A549 (cell line): ENCODE results near the gene VIPR2. TPM values are rescaled to one million over a fixed set of nuclear protein-coding genes. Genes with fewer than 3 reads are reported as not detected.

ENCODE experiments used
- ATAC-seq, 2 experiments: fragments of 200-7000 bp in 1 of 2; fragments of >200 bp in 1 of 2; cut with Nextera tagmentation in 1 of 2; cut with Tn5 transposase in 1 of 2; 3 replicates each; pipeline versions ENCODE4 v1.8.0 to v1.9.1; 2018 to 2020; ENCODE audit warnings: mild to moderate bottlenecking in 1 of 2, moderate library complexity in 1 of 2
- CTCF ChIA-PET: fragments of 300-600 bp; sonication (Branson Sonifier 250); formaldehyde crosslinking; extraction: SDS; loops from one replicate; lab custom pipeline; 2021; ENCODE audit warnings: antibody characterized with exemption, inconsistent platforms; lab: Yijun Ruan, JAX
- POLR2A ChIA-PET: fragments of 350-600 bp; formaldehyde crosslinking; extraction: SDS; loops from one replicate; lab custom pipeline; 2021; ENCODE audit warnings: antibody characterized with exemption, inconsistent platforms; lab: Yijun Ruan, JAX
- DNase-seq, 2 experiments: peaks; one replicate each; pipeline versions ENCODE4 v3.0.0 to v3.0.0-alpha.2; 2011 to 2016; ENCODE audit warnings: low read depth in 1 of 2, low spot score in 1 of 2
- FAIRE-seq: peaks from 2 replicates; lab custom pipeline; 2011; peaks lifted over from hg19 to GRCh38; lab: Jason Lieb, UNC
- H3K27ac ChIP-seq, 2 experiments: fragments of >200 bp; sonication (Bioruptor Twin); formaldehyde crosslinking; 3 replicates each; pipeline ENCODE4 v1.5.1; 2016 to 2017
- H3K4me1 ChIP-seq: fragments of >200 bp; sonication (Bioruptor Twin); formaldehyde crosslinking; 3 replicates; pipeline ENCODE4 v1.6.1; 2016
- H3K4me2 ChIP-seq: fragments of >200 bp; sonication (Bioruptor Twin); formaldehyde crosslinking; 3 replicates; pipeline ENCODE4 v1.6.1; 2016
- H3K4me3 ChIP-seq: fragments of >200 bp; sonication (Bioruptor Twin); formaldehyde crosslinking; 3 replicates; pipeline ENCODE4 v1.5.1; 2016
- H3K9me3 ChIP-seq: fragments of >200 bp; sonication (Bioruptor Twin); formaldehyde crosslinking; 3 replicates; pipeline ENCODE4 v1.6.1; 2016
- CEBPB ChIP-seq, 2 experiments: fragments of >200 bp in 1 of 2; sonication (Bioruptor Twin) in 1 of 2; formaldehyde crosslinking in 1 of 2; IDR thresholded peaks; 2 replicates each; pipeline ENCODE4 v1.6.1; 2012 to 2016
- EHF ChIP-seq: fragments of 250-450 bp; sonication (Bioruptor Pico); IDR thresholded peaks from 2 replicates; pipeline ENCODE4 v1.5.0; 2020; ENCODE audit warnings: mild to moderate bottlenecking
- EP300 ChIP-seq, 2 experiments: fragments of >200 bp; sonication (Bioruptor Twin); formaldehyde crosslinking; IDR thresholded peaks; 2 replicates in 1 of 2; 3 replicates in 1 of 2; pipeline ENCODE4 v1.6.1; 2016 to 2017
- FOSB ChIP-seq: fragments of 250-450 bp; sonication (Bioruptor Pico); IDR thresholded peaks from 2 replicates; pipeline ENCODE4 v1.5.0; 2020; ENCODE audit warnings: mild to moderate bottlenecking, moderate library complexity
- FOSL2 ChIP-seq, 2 experiments: fragments of 450-650 bp in 1 of 2; fragments of >200 bp in 1 of 2; sonication (Bioruptor Twin) in 1 of 2; formaldehyde crosslinking; IDR thresholded peaks; 2 replicates each; pipeline versions ENCODE4 v1.5.0 to v1.6.1; 2016 to 2020; ENCODE audit warnings: mild to moderate bottlenecking in 1 of 2, moderate library complexity in 1 of 2
- FOXS1 ChIP-seq: fragments of 250-450 bp; sonication (Bioruptor Pico); IDR thresholded peaks from 2 replicates; pipeline ENCODE4 v1.5.0; 2020; ENCODE audit warnings: mild to moderate bottlenecking, moderate library complexity
- HEYL ChIP-seq: fragments of 250-450 bp; sonication (Bioruptor Pico); IDR thresholded peaks from 2 replicates; pipeline ENCODE4 v1.8.0; 2021; ENCODE audit warnings: mild to moderate bottlenecking, moderate library complexity
- HOXB13 ChIP-seq: fragments of 250-450 bp; sonication (Bioruptor Pico); IDR thresholded peaks from 2 replicates; pipeline ENCODE4 v1.5.0; 2020; ENCODE audit warnings: low read depth, mild to moderate bottlenecking, moderate library complexity
- HOXB5 ChIP-seq: fragments of 250-450 bp; sonication (Bioruptor Pico); IDR thresholded peaks from 2 replicates; pipeline ENCODE4 v1.5.0; 2020; ENCODE audit warnings: mild to moderate bottlenecking, moderate library complexity
- KDM5A ChIP-seq: fragments of 200-600 bp; sonication (generic); IDR thresholded peaks from 2 replicates; pipeline ENCODE4 v1.6.1; 2016; ENCODE audit warnings: antibody characterized with exemption, mild to moderate bottlenecking
- NR3C1 ChIP-seq: fragments of >200 bp; sonication (Bioruptor Twin); formaldehyde crosslinking; IDR thresholded peaks from 3 replicates; pipeline ENCODE4 v1.6.1; 2017
- PHF8 ChIP-seq: fragments of 200-600 bp; sonication (generic); IDR thresholded peaks from 2 replicates; pipeline ENCODE4 v1.6.1; 2016; ENCODE audit warnings: low read depth, mild to moderate bottlenecking, antibody characterized with exemption, moderate library complexity, borderline replicate concordance
- POLR2A ChIP-seq: IDR thresholded peaks from 2 replicates; pipeline ENCODE4 v1.6.1; 2012; ENCODE audit warnings: mild to moderate bottlenecking, low read length
- SMC3 ChIP-seq: fragments of >200 bp; sonication (Bioruptor Twin); formaldehyde crosslinking; IDR thresholded peaks from 3 replicates; pipeline ENCODE4 v1.6.1; 2018; ENCODE audit warnings: inconsistent platforms
- TP53 ChIP-seq: fragments of 250-450 bp; sonication (Bioruptor Pico); IDR thresholded peaks from 2 replicates; pipeline ENCODE4 v1.5.0; 2021; ENCODE audit warnings: mild to moderate bottlenecking, moderate library complexity
- ZSCAN20 ChIP-seq: fragments of 250-450 bp; sonication (Bioruptor Pico); IDR thresholded peaks from 2 replicates; pipeline ENCODE4 v1.8.0; 2022; ENCODE audit warnings: mild to moderate bottlenecking, moderate library complexity
- WGBS: methylation state at CpG from one replicate; pipeline ENCODE4 v1.1.6; 2017; ENCODE audit errors: missing lambda C conversion rate; 5-methylcytosine and 5-hydroxymethylcytosine counted together
- polyA plus RNA-seq, 4 experiments: library from polyadenylated mRNA; depleted of rRNA in 3 of 4; stranded (reverse); fragments of >200 nt; fragmentation: RNase III in 1 of 4; extraction: RNeasy Plus Mini Kit Qiagen cat#74134 plus additional on column Dnase treatment in 1 of 4; gene quantifications; 2 replicates in 3 of 4; 3 replicates in 1 of 4; pipeline ENCODE4 v1.2.3, GENCODE V29; 2011 to 2017
- TF ChIP-seq, protein P1 (sequence below): fragments of >200 bp; sonication (Bioruptor Twin); formaldehyde crosslinking; IDR thresholded peaks from 2 replicates; pipeline ENCODE4 v1.6.1; 2016
- TF ChIP-seq, protein P2 (sequence below): fragments of 450-650 bp; IDR thresholded peaks from 2 replicates; pipeline ENCODE4 v1.6.1; 2014; ENCODE audit warnings: antibody characterized with exemption
- TF ChIP-seq, protein P3 (sequence below): fragments of 250-450 bp; sonication (Bioruptor Pico); IDR thresholded peaks from 2 replicates; pipeline ENCODE4 v1.5.0; 2020; ENCODE audit warnings: low read depth, mild to moderate bottlenecking, moderate library complexity
- TF ChIP-seq, protein P4 (sequence below): fragments of 200-600 bp; sonication (generic); IDR thresholded peaks from 2 replicates; pipeline ENCODE4 v1.6.1; 2016; ENCODE audit warnings: antibody characterized with exemption, mild to moderate bottlenecking, moderate library complexity
- TF ChIP-seq, protein P5 (sequence below): IDR thresholded peaks from 2 replicates; pipeline ENCODE4 v1.6.1; 2012; ENCODE audit warnings: low read depth, borderline replicate concordance

VIPR2 gene
- polyA plus RNA-seq, 2 of the 4 experiments (the other 2 are of a cell fraction): not detected

DNA sequence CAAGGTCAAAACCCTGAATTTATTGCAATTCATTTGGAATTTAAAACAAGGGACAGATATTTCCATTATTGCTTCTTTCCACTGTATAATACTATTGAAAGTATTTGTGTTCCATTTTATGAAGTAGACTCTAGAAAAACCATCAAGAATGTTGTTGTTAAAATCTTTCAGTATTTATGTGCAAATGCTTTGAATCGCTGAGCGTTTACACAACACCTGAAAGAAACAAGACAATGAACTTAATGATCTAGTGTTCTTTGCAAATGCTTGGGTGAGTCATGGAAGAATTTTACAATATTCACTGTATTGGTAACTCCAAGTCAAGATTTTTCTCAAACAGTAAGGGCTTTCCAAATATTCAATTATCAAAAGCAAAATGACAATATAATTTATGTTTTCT is 97.1 kb downstream of the VIPR2 start (continued):
- no peak for TF ChIP-seq ZSCAN20 (CRISPR knock-in tag)
- TF ChIP-seq, protein P1, sequence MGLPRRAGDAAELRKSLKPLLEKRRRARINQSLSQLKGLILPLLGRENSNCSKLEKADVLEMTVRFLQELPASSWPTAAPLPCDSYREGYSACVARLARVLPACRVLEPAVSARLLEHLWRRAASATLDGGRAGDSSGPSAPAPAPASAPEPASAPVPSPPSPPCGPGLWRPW: no peak

DNA sequence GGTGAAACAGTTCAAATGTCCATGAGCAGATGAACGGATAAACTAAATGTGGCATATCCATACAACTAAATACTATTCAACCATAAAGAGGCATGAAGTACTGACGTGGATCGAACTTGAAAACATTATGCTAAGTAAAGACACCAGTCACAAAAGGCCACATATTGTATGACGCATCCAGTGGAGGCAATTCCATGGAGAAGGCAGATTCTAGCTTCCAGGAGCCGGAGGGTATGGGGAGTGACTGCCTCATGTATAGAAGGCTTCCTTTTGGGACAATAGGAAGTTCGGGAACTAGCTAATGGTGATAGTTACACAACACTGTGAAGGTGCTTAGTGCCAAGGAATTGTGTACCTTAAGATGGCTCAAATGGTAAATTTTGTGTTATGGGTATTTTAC is 98.4 kb downstream of the VIPR2 start:
- Histone ChIP-seq H3K4me2 (no peak overlapping the region), H3K4me3 (no peak overlapping the region), H3K4me1 (no peaks in the 10 kb centered on the region), H3K9me3 (peaks cover 7% of the 10 kb centered on the region; the same call in 1 of the 3 replicates), H3K27ac (no peak overlapping the region)
- 70% methylated on average over 6 of the region's 6 CpGs for WGBS
- no peak for DNase-seq
- ChIA-PET CTCF (no interaction called here), POLR2A (no interaction called here)
- no peak for ATAC-seq
- no peak for FAIRE-seq
- TF ChIP-seq NR3C1 (no peak), EP300 (IDR thresholded peaks at IDR 0.05) (no peak), ZSCAN20 (CRISPR knock-in tag) (no peak), HOXB5 (no peak), HOXB13 (no peak), FOXS1 (CRISPR knock-in tag) (no peak)
- TF ChIP-seq, protein P2, sequence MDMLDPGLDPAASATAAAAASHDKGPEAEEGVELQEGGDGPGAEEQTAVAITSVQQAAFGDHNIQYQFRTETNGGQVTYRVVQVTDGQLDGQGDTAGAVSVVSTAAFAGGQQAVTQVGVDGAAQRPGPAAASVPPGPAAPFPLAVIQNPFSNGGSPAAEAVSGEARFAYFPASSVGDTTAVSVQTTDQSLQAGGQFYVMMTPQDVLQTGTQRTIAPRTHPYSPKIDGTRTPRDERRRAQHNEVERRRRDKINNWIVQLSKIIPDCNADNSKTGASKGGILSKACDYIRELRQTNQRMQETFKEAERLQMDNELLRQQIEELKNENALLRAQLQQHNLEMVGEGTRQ: no peak
- TF ChIP-seq, protein P3, sequence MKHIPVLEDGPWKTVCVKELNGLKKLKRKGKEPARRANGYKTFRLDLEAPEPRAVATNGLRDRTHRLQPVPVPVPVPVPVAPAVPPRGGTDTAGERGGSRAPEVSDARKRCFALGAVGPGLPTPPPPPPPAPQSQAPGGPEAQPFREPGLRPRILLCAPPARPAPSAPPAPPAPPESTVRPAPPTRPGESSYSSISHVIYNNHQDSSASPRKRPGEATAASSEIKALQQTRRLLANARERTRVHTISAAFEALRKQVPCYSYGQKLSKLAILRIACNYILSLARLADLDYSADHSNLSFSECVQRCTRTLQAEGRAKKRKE: no peak

DNA sequence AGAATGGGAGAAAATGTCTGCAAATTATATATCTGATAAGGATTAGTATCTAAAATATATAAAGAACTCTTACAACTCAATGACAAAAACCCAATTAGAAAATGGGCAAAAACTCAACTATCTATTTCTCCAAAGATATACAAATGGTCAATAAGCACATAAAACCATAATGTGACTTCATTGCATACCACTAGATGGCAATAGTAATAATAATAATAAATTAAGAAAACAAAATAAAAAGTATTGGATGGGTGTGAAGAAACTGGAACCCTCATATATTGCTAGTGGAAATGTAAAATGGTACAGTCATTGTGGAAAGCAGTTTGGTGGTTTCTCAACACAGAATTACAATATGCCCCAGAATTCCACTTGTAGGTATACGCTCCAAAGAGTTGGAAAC is 98.8 kb downstream of the VIPR2 start:
- Histone ChIP-seq H3K9me3 (peaks cover 7% of the 10 kb centered on the region; the same call in 1 of the 3 replicates), H3K4me2 (no peak overlapping the region), H3K4me1 (no peaks in the 10 kb centered on the region), H3K27ac (no peak overlapping the region), H3K4me3 (no peak overlapping the region)
- 81% methylated on average over 1 of the region's 1 CpG for WGBS
- TF ChIP-seq FOSL2 (IDR thresholded peaks at IDR 0.05) (no peak), FOSL2 (CRISPR knock-in tag; IDR thresholded peaks at IDR 0.05) (no peak), FOXS1 (CRISPR knock-in tag) (no peak), ZSCAN20 (CRISPR knock-in tag) (no peak), TP53 (no peak), CEBPB (IDR thresholded peaks at IDR 0.05) (no peak), HOXB13 (no peak), EHF (CRISPR knock-in tag) (no peak), POLR2A (no peak), KDM5A (no peak), SMC3 (no peak), PHF8 (no peak), HEYL (CRISPR knock-in tag) (no peak), EP300 (IDR thresholded peaks at IDR 0.05) (no peak), FOSB (CRISPR knock-in tag) (no peak)
- TF ChIP-seq, protein P2: no peak
- TF ChIP-seq, protein P4, sequence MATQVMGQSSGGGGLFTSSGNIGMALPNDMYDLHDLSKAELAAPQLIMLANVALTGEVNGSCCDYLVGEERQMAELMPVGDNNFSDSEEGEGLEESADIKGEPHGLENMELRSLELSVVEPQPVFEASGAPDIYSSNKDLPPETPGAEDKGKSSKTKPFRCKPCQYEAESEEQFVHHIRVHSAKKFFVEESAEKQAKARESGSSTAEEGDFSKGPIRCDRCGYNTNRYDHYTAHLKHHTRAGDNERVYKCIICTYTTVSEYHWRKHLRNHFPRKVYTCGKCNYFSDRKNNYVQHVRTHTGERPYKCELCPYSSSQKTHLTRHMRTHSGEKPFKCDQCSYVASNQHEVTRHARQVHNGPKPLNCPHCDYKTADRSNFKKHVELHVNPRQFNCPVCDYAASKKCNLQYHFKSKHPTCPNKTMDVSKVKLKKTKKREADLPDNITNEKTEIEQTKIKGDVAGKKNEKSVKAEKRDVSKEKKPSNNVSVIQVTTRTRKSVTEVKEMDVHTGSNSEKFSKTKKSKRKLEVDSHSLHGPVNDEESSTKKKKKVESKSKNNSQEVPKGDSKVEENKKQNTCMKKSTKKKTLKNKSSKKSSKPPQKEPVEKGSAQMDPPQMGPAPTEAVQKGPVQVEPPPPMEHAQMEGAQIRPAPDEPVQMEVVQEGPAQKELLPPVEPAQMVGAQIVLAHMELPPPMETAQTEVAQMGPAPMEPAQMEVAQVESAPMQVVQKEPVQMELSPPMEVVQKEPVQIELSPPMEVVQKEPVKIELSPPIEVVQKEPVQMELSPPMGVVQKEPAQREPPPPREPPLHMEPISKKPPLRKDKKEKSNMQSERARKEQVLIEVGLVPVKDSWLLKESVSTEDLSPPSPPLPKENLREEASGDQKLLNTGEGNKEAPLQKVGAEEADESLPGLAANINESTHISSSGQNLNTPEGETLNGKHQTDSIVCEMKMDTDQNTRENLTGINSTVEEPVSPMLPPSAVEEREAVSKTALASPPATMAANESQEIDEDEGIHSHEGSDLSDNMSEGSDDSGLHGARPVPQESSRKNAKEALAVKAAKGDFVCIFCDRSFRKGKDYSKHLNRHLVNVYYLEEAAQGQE: no peak
- TF ChIP-seq, protein P1: no peak
- TF ChIP-seq, protein P5, sequence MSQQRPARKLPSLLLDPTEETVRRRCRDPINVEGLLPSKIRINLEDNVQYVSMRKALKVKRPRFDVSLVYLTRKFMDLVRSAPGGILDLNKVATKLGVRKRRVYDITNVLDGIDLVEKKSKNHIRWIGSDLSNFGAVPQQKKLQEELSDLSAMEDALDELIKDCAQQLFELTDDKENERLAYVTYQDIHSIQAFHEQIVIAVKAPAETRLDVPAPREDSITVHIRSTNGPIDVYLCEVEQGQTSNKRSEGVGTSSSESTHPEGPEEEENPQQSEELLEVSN: no peak
- FAIRE-seq: no peak
- no peak for DNase-seq
- CTCF ChIA-PET: no interaction called here
- no peak for ATAC-seq
- POLR2A ChIA-PET: no interaction called here
